GM12878 (cell line): ENCODE data around the gene MRC2. TPM values are rescaled to one million over a fixed set of nuclear protein-coding genes. Genes with fewer than 3 reads are reported as not detected.

Experiments
- ATAC-seq: fragments of 200-7000 bp; cut with Tn5 transposase; 3 replicates; pipeline ENCODE4 v1.9.1; 2020; ENCODE audit warnings: mild to moderate bottlenecking, moderate library complexity
- BruUV-seq: library from RNA; stranded (reverse); fragments of 400-500 nt; replicated peaks from 2 replicates; lab custom pipeline; 2021; lab: Mats Ljungman, UMichigan
- CTCF ChIA-PET: fragments of 300-600 bp; sonication (Branson Sonifier 250); formaldehyde crosslinking; extraction: SDS; loops from one replicate; lab custom pipeline; 2021; ENCODE audit warnings: inconsistent platforms; lab: Yijun Ruan, JAX
- POLR2A ChIA-PET: fragments of 350-600 bp; formaldehyde crosslinking; extraction: SDS; loops from one replicate; lab custom pipeline; 2021; ENCODE audit warnings: inconsistent platforms; lab: Charles Lee
- RAD21 ChIA-PET: fragments of 300-600 bp; sonication (Branson Sonifier 250); formaldehyde crosslinking; loops from one replicate; lab custom pipeline; 2023; ENCODE audit warnings: antibody characterized with exemption; ENCODE audit not compliant: unreplicated experiment; lab: Charles Lee
- SMC1A ChIA-PET: fragments of 300-600 bp; sonication (Branson Sonifier 250); formaldehyde crosslinking; loops from one replicate; lab custom pipeline; 2023; ENCODE audit not compliant: unreplicated experiment, uncharacterized antibody; lab: Charles Lee
- DNase-seq: peaks from one replicate; pipeline ENCODE4 v3.0.0-alpha.2; 2011; ENCODE audit warnings: low read depth, low spot score
- FAIRE-seq: peaks from 3 replicates; lab custom pipeline; 2011; peaks lifted over from hg19 to GRCh38; lab: Jason Lieb, UNC
- H2AFZ ChIP-seq: 2 replicates; pipeline ENCODE4 v1.6.0; 2011; ENCODE audit warnings: low read depth, low read length, control low read depth; ENCODE audit not compliant: control insufficient read depth
- H3K27ac ChIP-seq: 2 replicates; pipeline ENCODE4 v1.5.1; 2011; ENCODE audit warnings: control low read depth; ENCODE audit not compliant: control insufficient read depth, insufficient read depth
- H3K27me3 ChIP-seq, 2 experiments: replicated peaks in 1 of 2; 2 replicates each; pipeline versions ENCODE4 v1.6.0 to v1.6.1; 2011; ENCODE audit warnings: low read length in 1 of 2; ENCODE audit not compliant: control insufficient read depth in 2 of 2, insufficient read depth in 2 of 2
- H3K36me3 ChIP-seq, 2 experiments: 2 replicates each; pipeline ENCODE4 v1.5.1; 2011; ENCODE audit warnings: low read length in 1 of 2; ENCODE audit not compliant: control insufficient read depth in 2 of 2, insufficient read depth in 2 of 2
- H3K4me1 ChIP-seq: 2 replicates; pipeline ENCODE4 v1.6.1; 2011; ENCODE audit warnings: mild to moderate bottlenecking, low read length, moderate library complexity, mixed read lengths; ENCODE audit not compliant: control insufficient read depth, insufficient read depth
- H3K4me2 ChIP-seq: 2 replicates; pipeline ENCODE4 v1.6.0; 2011; ENCODE audit warnings: control low read depth; ENCODE audit not compliant: control insufficient read depth, insufficient read depth
- H3K4me3 ChIP-seq: fragments of 200-600 bp; sonication (generic); 2 replicates; pipeline ENCODE4 v1.5.1; 2016
- H3K79me2 ChIP-seq: 2 replicates; pipeline ENCODE4 v1.6.0; 2011; ENCODE audit warnings: low read length; ENCODE audit not compliant: control insufficient read depth, insufficient read depth
- H3K9ac ChIP-seq: 2 replicates; pipeline ENCODE4 v1.8.0; 2011; ENCODE audit warnings: low read length, control low read depth, mixed read lengths; ENCODE audit not compliant: control insufficient read depth, insufficient read depth
- H3K9me3 ChIP-seq: replicated peaks from 3 replicates; pipeline ENCODE4 v1.5.1; 2011; ENCODE audit warnings: mild to moderate bottlenecking, low read length; ENCODE audit not compliant: control insufficient read depth, insufficient read depth
- H4K20me1 ChIP-seq: 2 replicates; pipeline ENCODE4 v1.6.0; 2011; ENCODE audit not compliant: control insufficient read depth, insufficient read depth
- ATF7 ChIP-seq: fragments of 450-650 bp; IDR thresholded peaks from 2 replicates; pipeline ENCODE4 v1.6.1; 2016; ENCODE audit warnings: low read depth, mild to moderate bottlenecking
- BCL3 ChIP-seq: IDR thresholded peaks from 2 replicates; pipeline ENCODE4 v1.6.1; 2011; ENCODE audit warnings: borderline replicate concordance, low read depth, mild to moderate bottlenecking, moderate library complexity, low read length; ENCODE audit not compliant: insufficient read depth, poor library complexity, severe bottlenecking
- CTCF ChIP-seq, 3 experiments: IDR thresholded peaks in 2 of 3; conservative IDR thresholded peaks in 1 of 3; 2 replicates each; pipeline ENCODE4 v1.5.1; 2011; ENCODE audit warnings: low read depth in 3 of 3, low read length in 3 of 3, mild to moderate bottlenecking in 3 of 3, control low read depth in 2 of 3, moderate library complexity in 2 of 3, inconsistent platforms in 1 of 3, mixed read lengths in 1 of 3; ENCODE audit not compliant: control insufficient read depth in 2 of 3, insufficient read depth in 1 of 3; ENCODE audit errors: extremely low read depth in 1 of 3
- ESRRA ChIP-seq: IDR thresholded peaks from 2 replicates; pipeline ENCODE4 v1.6.1; 2012; ENCODE audit warnings: mild to moderate bottlenecking, low read length, improper control_type of control experiment
- JUND ChIP-seq: IDR thresholded peaks from 2 replicates; pipeline ENCODE4 v1.6.1; 2012; ENCODE audit warnings: low read depth, mild to moderate bottlenecking, low read length, improper control_type of control experiment, moderate library complexity
- MXI1 ChIP-seq: fragments of 150-350 bp; IDR thresholded peaks from 2 replicates; pipeline ENCODE4 v1.6.1; 2011; ENCODE audit warnings: low read depth, mild to moderate bottlenecking, inconsistent platforms, low read length, improper control_type of control experiment
- WGBS: methylation state at CpG from one replicate; pipeline ENCODE4 v1.1.6; 2016; ENCODE audit warnings: low lambda C conversion rate; ENCODE audit not compliant: insufficient replicate concordance, insufficient coverage; ENCODE audit errors: missing lambda C conversion rate; 5-methylcytosine and 5-hydroxymethylcytosine counted together
- in situ Hi-C: fragments of 300-500 bp; cut with MboI; formaldehyde crosslinking; loops from 9 replicates; pipeline ENCODE4 v1.14.3; 2018; ENCODE audit warnings: mixed read lengths
- intact Hi-C: fragments of 100-400 bp; cut with micrococcal nuclease; formaldehyde crosslinking; loops from one replicate; pipeline ENCODE4 v1.14.2; 2022; ENCODE audit not compliant: unreplicated experiment
- polyA plus RNA-seq, 11 experiments: library from polyadenylated mRNA; depleted of rRNA in 4 of 11; unstranded in 6 of 11; stranded (reverse) in 5 of 11; fragments of >200 nt; fragmentation: Nextera tagmentation in 4 of 11; fragmentation: Illumina TruSeq in 1 of 11; extraction: Ambion mirVana in 4 of 11; extraction: Trizol in 1 of 11; gene quantifications; 1 replicate in 1 of 11; 2 replicates in 10 of 11; pipeline versions ENCODE4 v1.2.1 to v1.2.3, GENCODE V29; 2011 to 2016; ENCODE audit warnings: inconsistent platforms in 2 of 11, missing spikeins in 2 of 11, low read depth in 1 of 11
- total RNA-seq, 4 experiments: library from RNA; depleted of rRNA in 3 of 4; stranded (reverse); fragments of >200 nt in 3 of 4; fragmentation: Illumina TruSeq in 1 of 4; extraction: Trizol in 1 of 4; gene quantifications; 2 replicates each; pipeline versions ENCODE4 v1.2.1 to v1.2.3, GENCODE V29; 2013 to 2021

The MRC2 gene
- total and polyA plus RNA-seq, 10 of the 15 experiments (the other 5 are each of a cell fraction or from before 2014, with no cell fraction given): 0.04 to 0.96 (median 0.30) TPM; not detected in 1

- TF ChIP-seq ESRRA (no peak), MXI1 (peak; percentile 61; the same call in 1 of the 2 replicates), BCL3 (peak; percentile 94), JUND (no peak), CTCF (IDR thresholded peaks at IDR 0.05 in 2 of 3, conservative IDR thresholded peaks at IDR 0.05 in 1 of 3; ENCODE audit: control insufficient read depth in 2 of 3, extremely low read depth in 1 of 3, insufficient read depth in 1 of 3, low read depth in 3 of 3, low read length in 3 of 3) (no peak)
These were observed 97.1 kb downstream of the MRC2 start (continued) for GRCh38 chr17:62724398-62725146.

- FAIRE-seq (no peak), DNase-seq (no peak), ATAC-seq (no peak)
- WGBS: 94% methylated on average over 5 of the region's 5 CpGs
- peaks cover 15% of the 10 kb centered on the region for H3K4me1 ChIP-seq
- ChIA-PET SMC1A (no interaction called here), CTCF (no interaction called here), RAD21 (no interaction called here), POLR2A (no interaction called here)
- H3K79me2 ChIP-seq: no peaks in the 10 kb centered on the region
- BruUV-seq: no TSS peak
- no peak for TF ChIP-seq ATF7
- H3K4me2 ChIP-seq: no peak overlapping the region
- H3K4me3 ChIP-seq: no peak overlapping the region
- H2AFZ ChIP-seq: no peak overlapping the region
- H3K9ac ChIP-seq: no peak overlapping the region
- H3K27me3 ChIP-seq: no peaks in the 10 kb centered on the region
- no peaks in the 10 kb centered on the region for H3K36me3 ChIP-seq
- in situ Hi-C loops: no loop called here
- H4K20me1 ChIP-seq: no peaks in the 10 kb centered on the region
- intact Hi-C loops: no loop called here
- H3K27ac ChIP-seq: no peak overlapping the region
- H3K9me3 ChIP-seq: peaks cover 5% of the 10 kb centered on the region; the same call in 2 of the 3 replicates
These were observed 98.3 kb downstream of the MRC2 start for GRCh38 chr17:62725791-62726249.
